Measurements from ENCODE around the gene TBC1D4.

TBC1D4 gene

GRCh38 chr13:75400775-75401174 lies 81.2 kb downstream of the TBC1D4 start:
- Histone ChIP-seq H3K4me1 (0 out of 2 replicates have a peak, but pooled peaks cover 3% of the 10 kb centered on the region), H3K9ac (no peak overlapping the region), H3K27me3 (no peaks in the 10 kb centered on the region), H3K4me3 (no peak overlapping the region), H3K4me2 (no peak overlapping the region), H3K27ac (no peak overlapping the region), H4K20me1 (peaks cover 13% of the 10 kb centered on the region; the same call in 1 of the 2 replicates), H3K9me3 (peaks cover 40% of the 10 kb centered on the region), H3K36me3 (peaks cover 18% of the 10 kb centered on the region)
- no peak for TF ChIP-seq Cebpa-rat (IDR thresholded peaks at IDR 0.05)

GRCh38 chr13:75399879-75400217 lies 82.1 kb downstream of the TBC1D4 start:
- H3K4me2 ChIP-seq, result no peak overlapping the region
- peaks cover 12% of the 10 kb centered on the region; the same call in 1 of the 2 replicates for H4K20me1 ChIP-seq
- no peak overlapping the region for H3K27ac ChIP-seq
- H3K9ac ChIP-seq, result no peak overlapping the region
- peaks cover 18% of the 10 kb centered on the region for H3K36me3 ChIP-seq
- H3K9me3 ChIP-seq, result peaks cover 40% of the 10 kb centered on the region
- no peaks in the 10 kb centered on the region for H3K27me3 ChIP-seq
- no peak for TF ChIP-seq Cebpa-rat (IDR thresholded peaks at IDR 0.05)
- 0 out of 2 replicates have a peak, but pooled peaks cover 3% of the 10 kb centered on the region for H3K4me1 ChIP-seq
- H3K4me3 ChIP-seq, result no peak overlapping the region

- H3K36me3 ChIP-seq, result peaks cover 18% of the 10 kb centered on the region
- peaks cover 7% of the 10 kb centered on the region; the same call in 1 of the 2 replicates for H4K20me1 ChIP-seq
- H3K4me2 ChIP-seq, result no peak overlapping the region
- no peak overlapping the region for H3K27ac ChIP-seq
- no peak overlapping the region for H3K9ac ChIP-seq
- H3K9me3 ChIP-seq, result peaks cover 40% of the 10 kb centered on the region
- no peaks in the 10 kb centered on the region for H3K27me3 ChIP-seq
- H3K4me1 ChIP-seq, result 0 out of 2 replicates have a peak, but pooled peaks cover 3% of the 10 kb centered on the region
- TF ChIP-seq Cebpa-rat (IDR thresholded peaks at IDR 0.05), result no peak
- no peak overlapping the region for H3K4me3 ChIP-seq
Observed at GRCh38 chr13:75399168-75399878, 82.6 kb downstream of the TBC1D4 start.

GRCh38 chr13:75398072-75398471 lies 83.9 kb downstream of the TBC1D4 start:
- Histone ChIP-seq H3K9ac (no peak overlapping the region), H4K20me1 (peaks cover 6% of the 10 kb centered on the region; the same call in 1 of the 2 replicates), H3K27me3 (no peaks in the 10 kb centered on the region), H3K9me3 (peaks cover 40% of the 10 kb centered on the region), H3K4me3 (no peak overlapping the region), H3K4me2 (no peak overlapping the region), H3K36me3 (peaks cover 18% of the 10 kb centered on the region), H3K4me1 (0 out of 2 replicates have a peak, but pooled peaks cover 3% of the 10 kb centered on the region), H3K27ac (no peak overlapping the region)
- TF ChIP-seq Cebpa-rat (IDR thresholded peaks at IDR 0.05), result 0 out of 2 replicates have a peak, but pooled peaks have one; percentile 46

- no peak overlapping the region for H3K27ac ChIP-seq
- H3K36me3 ChIP-seq, result peaks cover 14% of the 10 kb centered on the region
- H4K20me1 ChIP-seq, result peaks cover 10% of the 10 kb centered on the region; the same call in 1 of the 2 replicates
- no peaks in the 10 kb centered on the region for H3K4me1 ChIP-seq
- H3K9ac ChIP-seq, result no peak overlapping the region
- peaks cover 36% of the 10 kb centered on the region for H3K9me3 ChIP-seq
- no peak overlapping the region for H3K4me3 ChIP-seq
- H3K27me3 ChIP-seq, result no peaks in the 10 kb centered on the region
- no peak overlapping the region for H3K4me2 ChIP-seq
- TF ChIP-seq Cebpa-rat (IDR thresholded peaks at IDR 0.05), result no peak
Observed at GRCh38 chr13:75395901-75396300, 86.1 kb downstream of the TBC1D4 start.

- no peak overlapping the region for H3K27ac ChIP-seq
- no peak overlapping the region for H3K4me2 ChIP-seq
Observed at GRCh38 chr13:75395066-75395465, 86.9 kb downstream of the TBC1D4 start.

GRCh38 chr13:75393839-75394520 lies 88.0 kb downstream of the TBC1D4 start:
- peaks cover 8% of the 10 kb centered on the region for H3K36me3 ChIP-seq
- H4K20me1 ChIP-seq, result peaks cover 17% of the 10 kb centered on the region; the same call in 1 of the 2 replicates
- no peak overlapping the region for H3K4me3 ChIP-seq
- no peak overlapping the region for H3K27ac ChIP-seq
- H3K4me1 ChIP-seq, result no peaks in the 10 kb centered on the region
- H3K4me2 ChIP-seq, result no peak overlapping the region
- H3K9me3 ChIP-seq, result peaks cover 17% of the 10 kb centered on the region
- H3K27me3 ChIP-seq, result no peaks in the 10 kb centered on the region
- H3K9ac ChIP-seq, result no peak overlapping the region
- no peak for TF ChIP-seq Cebpa-rat (IDR thresholded peaks at IDR 0.05)

More at GRCh38 chr13:75395066-75395465, 86.9 kb downstream of the TBC1D4 start:
- Histone ChIP-seq H3K4me1 (no peaks in the 10 kb centered on the region), H3K4me3 (no peak overlapping the region), H3K9me3 (peaks cover 28% of the 10 kb centered on the region), H4K20me1 (peaks cover 13% of the 10 kb centered on the region; the same call in 1 of the 2 replicates), H3K27me3 (no peaks in the 10 kb centered on the region), H3K9ac (no peak overlapping the region), H3K36me3 (peaks cover 13% of the 10 kb centered on the region)
- TF ChIP-seq Cebpa-rat (IDR thresholded peaks at IDR 0.05), result no peak

- no peak overlapping the region for H3K4me3 ChIP-seq
- H3K36me3 ChIP-seq, result no peaks in the 10 kb centered on the region
- H3K4me1 ChIP-seq, result no peaks in the 10 kb centered on the region
- peaks cover 17% of the 10 kb centered on the region; the same call in 1 of the 2 replicates for H4K20me1 ChIP-seq
- TF ChIP-seq Cebpa-rat (IDR thresholded peaks at IDR 0.05), result no peak
- no peaks in the 10 kb centered on the region for H3K27me3 ChIP-seq
- no peak overlapping the region for H3K4me2 ChIP-seq
- no peak overlapping the region for H3K9ac ChIP-seq
- H3K27ac ChIP-seq, result no peak overlapping the region
- no peaks in the 10 kb centered on the region for H3K9me3 ChIP-seq
Observed at GRCh38 chr13:75391432-75392100, 90.4 kb downstream of the TBC1D4 start.

GRCh38 chr13:75390229-75390628 lies 91.7 kb downstream of the TBC1D4 start:
- H3K27ac ChIP-seq, result no peak overlapping the region
- no peaks in the 10 kb centered on the region for H3K36me3 ChIP-seq
- no peak for TF ChIP-seq Cebpa-rat (IDR thresholded peaks at IDR 0.05)
- no peaks in the 10 kb centered on the region for H3K9me3 ChIP-seq
- H3K9ac ChIP-seq, result no peak overlapping the region
- no peak overlapping the region for H3K4me2 ChIP-seq
- H4K20me1 ChIP-seq, result peaks cover 17% of the 10 kb centered on the region; the same call in 1 of the 2 replicates
- no peaks in the 10 kb centered on the region for H3K27me3 ChIP-seq
- no peaks in the 10 kb centered on the region for H3K4me1 ChIP-seq
- H3K4me3 ChIP-seq, result no peak overlapping the region
